IPS DF 4.7 (cell line): ENCODE results near the gene CENPM.

Experiments used
- DNase-seq: peaks from one replicate; pipeline ENCODE4 v3.0.0-alpha.2; 2013; ENCODE audit warnings: low spot score; ENCODE audit errors: extremely low read depth

CENPM gene

GRCh38 chr22:41900652-41901312 is 46.2 kb downstream of the CENPM start:
- DNase-seq: no peak

- no peak for DNase-seq
These were observed 46.8 kb downstream of the CENPM start for GRCh38 chr22:41899992-41900651.

GRCh38 chr22:41899110-41899509 is 47.8 kb downstream of the CENPM start:
- no peak for DNase-seq

GRCh38 chr22:41898645-41899044 is 48.3 kb downstream of the CENPM start:
- DNase-seq: no peak

DNA sequence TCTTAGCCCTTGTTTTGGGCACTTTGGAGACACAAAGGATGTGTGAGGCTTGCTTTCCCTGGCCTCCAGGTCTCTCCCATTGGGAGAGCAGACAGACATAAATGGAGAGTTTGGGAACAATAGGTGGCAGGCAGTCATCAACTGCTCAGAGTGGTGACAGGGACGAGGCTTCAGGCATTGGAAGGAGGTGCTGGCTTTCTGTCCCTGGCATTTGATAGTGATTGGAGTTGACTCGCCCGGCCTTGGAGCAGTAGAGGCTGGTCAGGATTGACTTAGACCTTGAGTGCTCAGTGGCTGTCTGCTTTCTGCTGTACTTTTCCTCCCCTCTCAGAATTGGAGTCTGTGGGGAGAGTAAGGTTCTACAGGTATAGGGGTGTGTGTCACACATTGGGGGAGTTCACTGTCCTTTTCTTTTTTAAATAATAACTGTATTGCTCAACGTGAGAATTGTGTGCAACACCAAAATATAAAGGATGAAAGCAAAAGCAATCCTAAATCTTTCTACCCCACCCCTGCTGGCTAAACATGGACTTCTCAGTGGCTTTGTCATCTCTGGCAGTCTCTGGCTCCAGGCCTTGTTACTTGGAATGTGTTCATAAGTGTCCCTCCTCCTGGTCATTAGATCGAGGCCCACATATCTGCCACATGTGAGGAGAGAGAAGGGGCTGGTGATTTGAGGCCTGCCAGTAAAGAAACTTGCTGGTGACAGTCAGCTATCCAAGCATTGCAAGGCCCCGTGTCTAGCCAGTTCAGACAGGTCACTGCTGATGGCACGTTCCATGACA is 53.2 kb downstream of the CENPM start:
- DNase-seq: no peak

DNA sequence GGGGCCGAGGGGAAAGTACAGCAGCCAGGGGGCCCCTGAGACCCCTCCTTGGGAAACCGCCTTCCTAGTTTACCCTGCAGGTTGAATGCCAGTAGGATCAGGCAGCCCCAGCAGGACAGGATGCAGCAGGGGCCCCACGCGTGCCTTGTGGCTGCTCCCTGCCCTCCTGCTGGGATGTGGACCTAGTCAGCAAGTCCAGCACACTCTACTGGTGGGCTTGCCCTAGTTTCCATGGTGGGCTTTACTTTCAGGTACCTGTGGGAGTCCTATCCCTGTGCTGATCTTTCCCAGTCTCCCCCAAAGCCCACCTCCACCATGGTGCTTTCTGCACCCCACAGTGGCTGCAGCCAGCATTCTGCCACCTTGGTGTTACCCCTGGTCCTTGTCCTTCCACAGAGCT is 54.2 kb downstream of the CENPM start:
- DNase-seq: no peak

- no peak for DNase-seq
These were observed 55.5 kb downstream of the CENPM start for GRCh38 chr22:41891407-41891806.
